IMR-90 (cell line): Measurements from ENCODE around the gene TNPO1. TPM values are rescaled to one million over a fixed set of nuclear protein-coding genes. Genes with fewer than 3 reads are reported as not detected.

ENCODE experiments used
- ATAC-seq: fragments of 200-7000 bp; cut with Tn5 transposase; 2 replicates; pipeline ENCODE4 v1.9.1; 2020; ENCODE audit warnings: low read depth, mild to moderate bottlenecking, moderate library complexity
- BruUV-seq: library from RNA; stranded (reverse); fragments of 400-500 nt; replicated peaks from 2 replicates; lab custom pipeline; 2021; lab: Mats Ljungman, UMichigan
- CTCF ChIA-PET: fragments of 300-600 bp; formaldehyde crosslinking; extraction: SDS; loops from one replicate; lab custom pipeline; 2021; ENCODE audit warnings: antibody characterized with exemption; lab: Yijun Ruan, JAX
- POLR2A ChIA-PET: fragments of 300-600 bp; sonication (Branson Sonifier 250); formaldehyde crosslinking; loops from one replicate; lab custom pipeline; 2022; ENCODE audit warnings: antibody characterized with exemption; ENCODE audit not compliant: unreplicated experiment; lab: Charles Lee
- DNase-seq: peaks from one replicate; pipeline ENCODE4 v3.0.0; 2013
- H2AFZ ChIP-seq: replicated peaks from 2 replicates; pipeline ENCODE3; 2013; ENCODE audit warnings: low read length, mild to moderate bottlenecking; ENCODE audit not compliant: poor library complexity
- H2AK5ac ChIP-seq: 2 replicates; pipeline ENCODE4 v1.6.1; 2013; ENCODE audit warnings: low read depth, low read length, inconsistent platforms
- H2AK9ac ChIP-seq: replicated peaks from 2 replicates; pipeline ENCODE3; 2013; ENCODE audit warnings: mild to moderate bottlenecking, low read depth, low read length, moderate library complexity; ENCODE audit not compliant: poor library complexity
- H2BK120ac ChIP-seq: 2 replicates; pipeline ENCODE4 v1.6.1; 2013; ENCODE audit warnings: low read depth, low read length, inconsistent platforms
- H2BK15ac ChIP-seq: 3 replicates; pipeline ENCODE4 v1.6.1; 2013; ENCODE audit warnings: low read depth, low read length, inconsistent platforms
- H2BK20ac ChIP-seq: 2 replicates; pipeline ENCODE4 v1.6.1; 2013; ENCODE audit warnings: low read depth, mild to moderate bottlenecking, inconsistent platforms, low read length, moderate library complexity
- H2BK5ac ChIP-seq: 2 replicates; pipeline ENCODE4 v1.6.1; 2013; ENCODE audit warnings: mild to moderate bottlenecking, low read depth, low read length, inconsistent platforms; ENCODE audit not compliant: poor library complexity, severe bottlenecking
- H3K14ac ChIP-seq: replicated peaks from 2 replicates; pipeline ENCODE4 v1.6.1; 2013; ENCODE audit warnings: low read depth, low read length, inconsistent platforms
- H3K18ac ChIP-seq: 2 replicates; pipeline ENCODE4 v1.6.1; 2013; ENCODE audit warnings: low read depth, low read length, control low read depth
- H3K23ac ChIP-seq: 2 replicates; pipeline ENCODE4 v1.6.1; 2013; ENCODE audit warnings: low read depth, low read length, inconsistent platforms
- H3K27ac ChIP-seq: 2 replicates; pipeline ENCODE4 v1.5.1; 2013; ENCODE audit warnings: mild to moderate bottlenecking, control low read depth, low read length; ENCODE audit not compliant: insufficient read depth
- H3K27me3 ChIP-seq: 2 replicates; pipeline ENCODE4 v1.6.1; 2013; ENCODE audit warnings: low read length; ENCODE audit not compliant: control insufficient read depth, insufficient read depth
- H3K36me3 ChIP-seq: 2 replicates; pipeline ENCODE4 v1.6.1; 2013; ENCODE audit warnings: low read length, mixed read lengths; ENCODE audit not compliant: control insufficient read depth, insufficient read depth
- H3K4ac ChIP-seq: 2 replicates; pipeline ENCODE4 v1.6.1; 2013; ENCODE audit warnings: low read depth, low read length, inconsistent platforms
- H3K4me1 ChIP-seq: 2 replicates; pipeline ENCODE4 v1.6.1; 2013; ENCODE audit warnings: low read length, mixed read lengths; ENCODE audit not compliant: control insufficient read depth, insufficient read depth
- H3K4me2 ChIP-seq: 2 replicates; pipeline ENCODE4 v1.6.1; 2013; ENCODE audit warnings: low read depth, mild to moderate bottlenecking, control low read depth, low read length, moderate library complexity
- H3K4me3 ChIP-seq: 2 replicates; pipeline ENCODE4 v1.5.1; 2013; ENCODE audit warnings: low read depth, mild to moderate bottlenecking, control low read depth, low read length, moderate library complexity; ENCODE audit not compliant: insufficient read depth
- H3K56ac ChIP-seq: 2 replicates; pipeline ENCODE4 v1.6.1; 2013; ENCODE audit warnings: low read length, inconsistent platforms; ENCODE audit not compliant: insufficient read depth; ENCODE audit errors: extremely low read depth
- H3K79me1 ChIP-seq, 2 experiments: 2 replicates each; pipeline ENCODE4 v1.6.1; 2013; ENCODE audit warnings: low read length in 2 of 2, inconsistent platforms in 1 of 2, low read depth in 1 of 2
- H3K9ac ChIP-seq: 2 replicates; pipeline ENCODE4 v1.6.1; 2013; ENCODE audit warnings: low read depth, low read length, control low read depth
- H3K9me1 ChIP-seq: 2 replicates; pipeline ENCODE4 v1.6.1; 2013; ENCODE audit warnings: low read length, inconsistent platforms; ENCODE audit not compliant: insufficient read depth
- H3K9me3 ChIP-seq: 2 replicates; pipeline ENCODE4 v1.6.1; 2013; ENCODE audit warnings: low read length; ENCODE audit not compliant: control insufficient read depth, insufficient read depth
- H4K20me1 ChIP-seq: 2 replicates; pipeline ENCODE4 v1.6.1; 2013; ENCODE audit warnings: low read length, inconsistent platforms; ENCODE audit not compliant: insufficient read depth
- H4K5ac ChIP-seq: 2 replicates; pipeline ENCODE4 v1.6.1; 2013; ENCODE audit warnings: mild to moderate bottlenecking, low read depth, low read length, control low read depth
- H4K8ac ChIP-seq, 2 experiments: 2 replicates each; pipeline ENCODE4 v1.6.1; 2013; ENCODE audit warnings: low read depth in 2 of 2, low read length in 2 of 2, control low read depth in 1 of 2, inconsistent platforms in 1 of 2
- H4K91ac ChIP-seq: 2 replicates; pipeline ENCODE4 v1.6.1; 2013; ENCODE audit warnings: low read depth, low read length, inconsistent platforms; ENCODE audit not compliant: insufficient read depth
- ELK1 ChIP-seq: fragments of 150-350 bp; IDR thresholded peaks from 2 replicates; pipeline ENCODE4 v1.6.1; 2016; ENCODE audit warnings: low read depth, mild to moderate bottlenecking, low read length, moderate library complexity, borderline replicate concordance
- RAD21 ChIP-seq: IDR thresholded peaks from 2 replicates; pipeline ENCODE4 v1.6.1; 2012; ENCODE audit warnings: low read length, improper control_type of control experiment
- WGBS, 2 experiments: methylation state at CpG; one replicate each; pipeline versions ENCODE4 v1.1.5 to v1.1.7; 2013; ENCODE audit warnings: missing lambda C conversion rate in 2 of 2; ENCODE audit not compliant: insufficient read length in 1 of 2; ENCODE audit errors: extremely low coverage in 2 of 2; 5-methylcytosine and 5-hydroxymethylcytosine counted together
- dilution Hi-C: fragments of 300-500 bp; cut with HindIII; formaldehyde crosslinking; loops from one replicate; pipeline ENCODE4 v1.14.3; 2018; ENCODE audit warnings: low sequenced_read_pairs; ENCODE audit not compliant: unreplicated experiment
- in situ Hi-C: fragments of 300-500 bp; cut with MboI; formaldehyde crosslinking; loops from 3 replicates; pipeline ENCODE4 v1.14.3; 2019; ENCODE audit warnings: low sequenced_read_pairs, inconsistent platforms, mixed read lengths
- intact Hi-C: fragments of 100-400 bp; cut with micrococcal nuclease; formaldehyde crosslinking; loops from 2 replicates; pipeline ENCODE4 v1.10.0; 2022
- polyA plus RNA-seq, 3 experiments: library from polyadenylated mRNA; depleted of rRNA; stranded (reverse); fragments of >200 nt; gene quantifications; 2 replicates each; pipeline ENCODE4 v1.2.3, GENCODE V29; 2012; ENCODE audit warnings: low replicate concordance in 1 of 3
- total RNA-seq: library from RNA; depleted of rRNA; stranded (reverse); fragments of >200 nt; gene quantifications from 2 replicates; pipeline ENCODE4 v1.2.3, GENCODE V29; 2012

The TNPO1 gene
- total and polyA plus RNA-seq, 2 of the 4 experiments (the other 2 are of a cell fraction) = 45.5 to 400 TPM

DNA sequence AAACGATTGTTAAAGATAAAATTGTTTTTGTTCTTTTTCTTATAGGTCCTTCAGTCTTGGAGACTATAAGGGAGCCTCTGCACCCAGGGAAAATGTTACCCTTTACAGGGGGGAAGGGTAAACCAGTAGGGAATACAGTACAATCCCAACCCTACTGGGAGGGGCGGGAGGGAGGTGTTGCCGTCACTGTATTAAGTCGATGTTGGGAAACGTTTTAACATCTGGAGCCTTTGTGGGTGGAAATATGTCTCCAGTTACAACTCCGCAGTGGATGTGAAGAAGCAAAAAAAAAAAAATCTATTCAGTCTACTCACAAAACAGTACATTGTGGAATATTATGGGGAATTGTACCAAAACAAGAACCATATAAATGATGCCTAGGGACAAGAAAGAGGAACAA, 92.2 kb downstream of the TNPO1 start:
- Histone ChIP-seq H2AK9ac (no peak overlapping the region), H2AFZ (no peak overlapping the region), H2BK15ac (no peak overlapping the region), H3K36me3 (peaks cover 34% of the 10 kb centered on the region), H4K5ac (no peak overlapping the region), H3K4me2 (no peak overlapping the region), H3K4ac (no peak overlapping the region), H3K9ac (no peak overlapping the region), H4K20me1 (no peaks in the 10 kb centered on the region), H3K9me1 (0 out of 2 replicates have a peak, but pooled peaks cover 5% of the 10 kb centered on the region), H3K27ac (no peak overlapping the region), H2BK120ac (no peak overlapping the region), H3K23ac (no peak overlapping the region), H3K14ac (no peak overlapping the region), H3K18ac (no peak overlapping the region), H3K56ac (no peak overlapping the region), H2BK20ac (no peak overlapping the region), H4K8ac (no peak overlapping the region), H2BK5ac (no peak overlapping the region), H2AK5ac (no peak overlapping the region), H3K9me3 (no peaks in the 10 kb centered on the region), H3K79me1 (peaks cover 13 to 16% of the 10 kb centered on the region in 2 experiments), H3K27me3 (no peaks in the 10 kb centered on the region), H3K4me3 (no peak overlapping the region), H3K4me1 (no peaks in the 10 kb centered on the region), H4K91ac (no peak overlapping the region)
- ChIA-PET CTCF (no interaction called here), POLR2A (no interaction called here)
- in situ Hi-C loops = no loop called here
- no peak for DNase-seq
- dilution Hi-C loops = no loop called here
- no peak for TF ChIP-seq ELK1
- no peak for TF ChIP-seq RAD21
- no TSS peak for BruUV-seq
- WGBS, 2 experiments = no CpG with 5 or more reads among the region's 6 CpGs
- intact Hi-C loops = loop anchor here (5.0 kb wide), 1 partner anchor 41 kb away; no protein-coding TSS in a partner anchor
- no peak for ATAC-seq
